DMS114 treated with DMSO at 0.1 percent for 48 hours (cell line): ENCODE results near the gene POLL.

Experiments used
- DNase-seq: peaks from one replicate; lab custom pipeline; 2025; ENCODE audit not compliant: unreplicated experiment; lab: John Stamatoyannopoulos, UW

The POLL gene

GRCh38 chr10:101573885-101574753 lies 13.9 kb downstream of the POLL start:
- no peak for DNase-seq

GRCh38 chr10:101572785-101573184 lies 15.3 kb downstream of the POLL start:
- no peak for DNase-seq

- no peak for DNase-seq
Measured at GRCh38 chr10:101572126-101572525, 15.9 kb downstream of the POLL start.

GRCh38 chr10:101571271-101571925 lies 16.7 kb downstream of the POLL start:
- no peak for DNase-seq

GRCh38 chr10:101570428-101571270 lies 17.4 kb downstream of the POLL start:
- DNase-seq, result peak; percentile 44

- DNase-seq, result peak; percentile 58
Measured at GRCh38 chr10:101569622-101570427, 18.2 kb downstream of the POLL start.

- DNase-seq, result no peak
Measured at GRCh38 chr10:101569323-101569621, 18.8 kb downstream of the POLL start.

- DNase-seq, result no peak
Measured at GRCh38 chr10:101568054-101568745, 19.9 kb downstream of the POLL start.

- DNase-seq, result no peak
Measured at GRCh38 chr10:101567165-101568006, 20.7 kb downstream of the POLL start.

GRCh38 chr10:101566333-101567164 lies 21.5 kb downstream of the POLL start:
- no peak for DNase-seq

- no peak for DNase-seq
Measured at GRCh38 chr10:101565936-101566332, 22.1 kb downstream of the POLL start.

- no peak for DNase-seq
Measured at GRCh38 chr10:101565370-101565900, 22.6 kb downstream of the POLL start.

GRCh38 chr10:101564490-101564991 lies 23.5 kb downstream of the POLL start:
- DNase-seq, result no peak

GRCh38 chr10:101563497-101564040 lies 24.5 kb downstream of the POLL start:
- no peak for DNase-seq

GRCh38 chr10:101563007-101563406 lies 25.1 kb downstream of the POLL start:
- DNase-seq, result no peak

GRCh38 chr10:101562231-101562630 lies 25.8 kb downstream of the POLL start:
- no peak for DNase-seq

- DNase-seq, result no peak
Measured at GRCh38 chr10:101561068-101561915, 26.8 kb downstream of the POLL start.
